ENCODE results near the gene PTPRD. TPM values are rescaled to one million over a fixed set of nuclear protein-coding genes. Genes with fewer than 3 reads are reported as not detected.

PTPRD gene
- total RNA-seq, 1 donor from 2014 or later: 139 TPM

- no peak overlapping the region for H3K27ac Mint-ChIP-seq (ENCODE audit: unreplicated experiment)
- H3K4me3 Mint-ChIP-seq: no peak overlapping the region
- TF ChIP-seq CTCF (conservative IDR thresholded peaks at IDR 0.05): no peak
- H3K27me3 Mint-ChIP-seq (ENCODE audit: low read depth): no peaks in the 10 kb centered on the region
- no peaks in the 10 kb centered on the region for H3K36me3 Mint-ChIP-seq (ENCODE audit: low read depth)
- H3K4me1 Mint-ChIP-seq: peaks cover 16% of the 10 kb centered on the region
- H3K9me3 Mint-ChIP-seq: no peaks in the 10 kb centered on the region
- DNase-seq (ENCODE audit: low read depth, low spot score): no peak
Measured at GRCh38 chr9:8890695-8891094, 1722.1 kb downstream of the PTPRD start.

- H3K4me1 Mint-ChIP-seq: peaks cover 16% of the 10 kb centered on the region
- TF ChIP-seq CTCF (conservative IDR thresholded peaks at IDR 0.05): no peak
- DNase-seq (ENCODE audit: low read depth, low spot score): no peak
- no peaks in the 10 kb centered on the region for H3K9me3 Mint-ChIP-seq
- no peaks in the 10 kb centered on the region for H3K27me3 Mint-ChIP-seq (ENCODE audit: low read depth)
- H3K4me3 Mint-ChIP-seq: no peak overlapping the region
- H3K27ac Mint-ChIP-seq (ENCODE audit: unreplicated experiment): no peak overlapping the region
- no peaks in the 10 kb centered on the region for H3K36me3 Mint-ChIP-seq (ENCODE audit: low read depth)
Measured at GRCh38 chr9:8889100-8889499, 1723.7 kb downstream of the PTPRD start.

GRCh38 chr9:8888591-8888990, 1724.2 kb downstream of the PTPRD start:
- no peak overlapping the region for H3K4me3 Mint-ChIP-seq
- H3K36me3 Mint-ChIP-seq (ENCODE audit: low read depth): no peaks in the 10 kb centered on the region
- DNase-seq (ENCODE audit: low read depth, low spot score): no peak
- H3K27ac Mint-ChIP-seq (ENCODE audit: unreplicated experiment): peak overlapping the region; percentile 30
- no peak for TF ChIP-seq CTCF (conservative IDR thresholded peaks at IDR 0.05)
- peaks cover 18% of the 10 kb centered on the region for H3K4me1 Mint-ChIP-seq
- no peaks in the 10 kb centered on the region for H3K9me3 Mint-ChIP-seq
- H3K27me3 Mint-ChIP-seq (ENCODE audit: low read depth): no peaks in the 10 kb centered on the region

GRCh38 chr9:8887369-8887768, 1725.4 kb downstream of the PTPRD start:
- Mint-ChIP-seq H3K36me3 (ENCODE audit: low read depth) (no peaks in the 10 kb centered on the region), H3K27me3 (ENCODE audit: low read depth) (no peaks in the 10 kb centered on the region), H3K27ac (ENCODE audit: unreplicated experiment) (no peak overlapping the region), H3K4me3 (no peak overlapping the region), H3K9me3 (no peaks in the 10 kb centered on the region), H3K4me1 (peaks cover 23% of the 10 kb centered on the region)
- no peak for DNase-seq (ENCODE audit: low read depth, low spot score)
- no peak for TF ChIP-seq CTCF (conservative IDR thresholded peaks at IDR 0.05)

GRCh38 chr9:8883321-8883720, 1729.5 kb downstream of the PTPRD start:
- Mint-ChIP-seq H3K27me3 (ENCODE audit: low read depth) (no peaks in the 10 kb centered on the region), H3K4me1 (peaks cover 17% of the 10 kb centered on the region), H3K9me3 (no peaks in the 10 kb centered on the region), H3K27ac (ENCODE audit: unreplicated experiment) (no peak overlapping the region), H3K36me3 (ENCODE audit: low read depth) (no peaks in the 10 kb centered on the region), H3K4me3 (no peak overlapping the region)
- no peak for DNase-seq (ENCODE audit: low read depth, low spot score)
- no peak for TF ChIP-seq CTCF (conservative IDR thresholded peaks at IDR 0.05)

GRCh38 chr9:8880060-8880459, 1732.7 kb downstream of the PTPRD start:
- Mint-ChIP-seq H3K27ac (ENCODE audit: unreplicated experiment) (no peak overlapping the region), H3K4me1 (peaks cover 17% of the 10 kb centered on the region), H3K4me3 (no peak overlapping the region), H3K27me3 (ENCODE audit: low read depth) (no peaks in the 10 kb centered on the region), H3K36me3 (ENCODE audit: low read depth) (no peaks in the 10 kb centered on the region), H3K9me3 (no peaks in the 10 kb centered on the region)
- DNase-seq (ENCODE audit: low read depth, low spot score): no peak
- no peak for TF ChIP-seq CTCF (conservative IDR thresholded peaks at IDR 0.05)

Data from neural crest cell (in vitro differentiated cells).